Measurements from ENCODE around the gene TBATA. TPM values are rescaled to one million over a fixed set of nuclear protein-coding genes. Genes with fewer than 3 reads are reported as not detected.

The TBATA gene
- total RNA-seq, 5 donors from 2014 or later (not counting 1 experiment from before 2014, with no cell fraction given) = not detected

GRCh38 chr10:70743879-70744278 is 41.3 kb downstream of the TBATA start:
- ATAC-seq (replicated peaks in 1 of 4) (no peak), DNase-seq (no peak)
- no peak overlapping the region for H3K27ac Mint-ChIP-seq
- CTCF ChIA-PET = interaction anchor here in 1 of 2 donors (0.5 kb wide), 1 partner anchor 160 kb away, joined by 4 read pairs; no protein-coding TSS in a partner anchor
- peaks cover 0 to 5% of the 10 kb centered on the region in 2 experiments for H3K27me3 ChIP-seq (replicated peaks in 1 of 2; ENCODE audit: control insufficient read depth in 2 of 2, extremely low read depth in 1 of 2, insufficient read depth in 2 of 2, low read length in 1 of 2)
- H3K4me3 Mint-ChIP-seq = no peak overlapping the region
- no peaks in the 10 kb centered on the region for H3K36me3 ChIP-seq (ENCODE audit: control insufficient read depth in 2 of 2, extremely low read depth in 1 of 2, insufficient read depth in 1 of 2, low read length in 1 of 2)
- POLR2A ChIA-PET = no interaction called here
- no peaks in the 10 kb centered on the region for H3K9me3 ChIP-seq
- no peak overlapping the region for H3K4me3 ChIP-seq (ENCODE audit: control insufficient read depth in 1 of 2, extremely low read depth in 1 of 2, low read length in 1 of 2)
- WGBS (ENCODE audit: insufficient coverage) = 91% methylated on average over 9 of the region's 13 CpGs
- H3K27ac ChIP-seq (ENCODE audit: low read length) = no peak overlapping the region
- peaks cover 0 to 2% of the 10 kb centered on the region in 2 experiments for H3K4me1 ChIP-seq (ENCODE audit: control insufficient read depth in 1 of 2, extremely low read depth in 1 of 2, insufficient read depth in 2 of 2, low read length in 2 of 2)
- H3K36me3 Mint-ChIP-seq = no peaks in the 10 kb centered on the region
- no peaks in the 10 kb centered on the region for H3K9me3 Mint-ChIP-seq
- no peaks in the 10 kb centered on the region for H3K27me3 Mint-ChIP-seq
- H3K4me1 Mint-ChIP-seq = peaks cover 4 to 8% (median 8%) of the 10 kb centered on the region in 3 donors

DNA sequence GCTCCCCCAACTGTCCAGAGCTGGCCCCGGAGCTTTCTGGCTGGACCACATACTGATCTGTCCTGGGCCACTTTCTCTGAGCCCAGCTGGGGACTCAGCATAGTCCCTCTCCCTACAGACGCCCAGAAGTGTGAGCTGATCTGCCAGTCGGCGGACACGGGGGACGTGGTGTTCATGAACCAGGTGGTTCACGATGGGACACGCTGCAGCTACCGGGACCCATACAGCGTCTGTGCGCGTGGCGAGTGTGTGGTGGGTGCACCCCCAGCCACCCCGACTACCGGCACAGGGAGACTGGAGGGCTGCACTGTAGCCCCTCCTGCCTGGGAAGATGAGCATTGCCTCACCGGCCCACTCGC is 41.8 kb downstream of the TBATA start:
- Mint-ChIP-seq H3K27ac (no peak overlapping the region), H3K4me3 (no peak overlapping the region), H3K9me3 (no peaks in the 10 kb centered on the region), H3K27me3 (no peaks in the 10 kb centered on the region), H3K36me3 (no peaks in the 10 kb centered on the region), H3K4me1 (peaks cover 4 to 8% (median 8%) of the 10 kb centered on the region in 3 donors)
- POLR2A ChIA-PET = no interaction called here
- Histone ChIP-seq H3K36me3 (ENCODE audit: control insufficient read depth in 2 of 2, extremely low read depth in 1 of 2, insufficient read depth in 1 of 2, low read length in 1 of 2) (no peaks in the 10 kb centered on the region), H3K9me3 (no peaks in the 10 kb centered on the region), H3K4me1 (ENCODE audit: control insufficient read depth in 1 of 2, extremely low read depth in 1 of 2, insufficient read depth in 2 of 2, low read length in 2 of 2) (peaks cover 0 to 2% of the 10 kb centered on the region in 2 experiments), H3K27ac (ENCODE audit: low read length) (no peak overlapping the region), H3K4me3 (ENCODE audit: control insufficient read depth in 1 of 2, extremely low read depth in 1 of 2, low read length in 1 of 2) (no peak overlapping the region), H3K27me3 (replicated peaks in 1 of 2; ENCODE audit: control insufficient read depth in 2 of 2, extremely low read depth in 1 of 2, insufficient read depth in 2 of 2, low read length in 1 of 2) (peaks cover 0 to 5% of the 10 kb centered on the region in 2 experiments)
- WGBS (ENCODE audit: insufficient coverage) = 96% methylated on average over 17 of the region's 17 CpGs
- CTCF ChIA-PET = interaction anchor here in 1 of 2 donors (0.6 kb wide), 1 partner anchor 406 kb away, joined by 3 read pairs; no protein-coding TSS in a partner anchor
- ATAC-seq (replicated peaks in 1 of 4) (no peak), DNase-seq (no peak)

- H3K9me3 Mint-ChIP-seq = no peaks in the 10 kb centered on the region
- H3K4me1 Mint-ChIP-seq = peaks cover 4 to 8% (median 8%) of the 10 kb centered on the region in 3 donors
- DNase-seq = no peak
- H3K27ac Mint-ChIP-seq = no peak overlapping the region
- no peak overlapping the region for H3K27ac ChIP-seq (ENCODE audit: low read length)
- H3K36me3 Mint-ChIP-seq = no peaks in the 10 kb centered on the region
- H3K36me3 ChIP-seq (ENCODE audit: control insufficient read depth in 2 of 2, extremely low read depth in 1 of 2, insufficient read depth in 1 of 2, low read length in 1 of 2) = no peaks in the 10 kb centered on the region
- CTCF ChIA-PET = interaction anchor here in 1 of 2 donors (0.6 kb wide), 2 partner anchors 28 to 407 kb away, joined by 3 read pairs; no protein-coding TSS in a partner anchor
- H3K27me3 Mint-ChIP-seq = no peaks in the 10 kb centered on the region
- H3K4me1 ChIP-seq (ENCODE audit: control insufficient read depth in 1 of 2, extremely low read depth in 1 of 2, insufficient read depth in 2 of 2, low read length in 2 of 2) = peaks cover 0 to 2% of the 10 kb centered on the region in 2 experiments
- H3K4me3 ChIP-seq (ENCODE audit: control insufficient read depth in 1 of 2, extremely low read depth in 1 of 2, low read length in 1 of 2) = no peak overlapping the region
- H3K27me3 ChIP-seq (replicated peaks in 1 of 2; ENCODE audit: control insufficient read depth in 2 of 2, extremely low read depth in 1 of 2, insufficient read depth in 2 of 2, low read length in 1 of 2) = peaks cover 0 to 5% of the 10 kb centered on the region in 2 experiments
- H3K4me3 Mint-ChIP-seq = no peak overlapping the region
- 75% methylated on average over 1 of the region's 8 CpGs for WGBS (ENCODE audit: insufficient coverage)
- no peaks in the 10 kb centered on the region for H3K9me3 ChIP-seq
- POLR2A ChIA-PET = no interaction called here
- no peak for ATAC-seq (replicated peaks in 1 of 4)
Measured at GRCh38 chr10:70742537-70743429, 42.4 kb downstream of the TBATA start.

DNA sequence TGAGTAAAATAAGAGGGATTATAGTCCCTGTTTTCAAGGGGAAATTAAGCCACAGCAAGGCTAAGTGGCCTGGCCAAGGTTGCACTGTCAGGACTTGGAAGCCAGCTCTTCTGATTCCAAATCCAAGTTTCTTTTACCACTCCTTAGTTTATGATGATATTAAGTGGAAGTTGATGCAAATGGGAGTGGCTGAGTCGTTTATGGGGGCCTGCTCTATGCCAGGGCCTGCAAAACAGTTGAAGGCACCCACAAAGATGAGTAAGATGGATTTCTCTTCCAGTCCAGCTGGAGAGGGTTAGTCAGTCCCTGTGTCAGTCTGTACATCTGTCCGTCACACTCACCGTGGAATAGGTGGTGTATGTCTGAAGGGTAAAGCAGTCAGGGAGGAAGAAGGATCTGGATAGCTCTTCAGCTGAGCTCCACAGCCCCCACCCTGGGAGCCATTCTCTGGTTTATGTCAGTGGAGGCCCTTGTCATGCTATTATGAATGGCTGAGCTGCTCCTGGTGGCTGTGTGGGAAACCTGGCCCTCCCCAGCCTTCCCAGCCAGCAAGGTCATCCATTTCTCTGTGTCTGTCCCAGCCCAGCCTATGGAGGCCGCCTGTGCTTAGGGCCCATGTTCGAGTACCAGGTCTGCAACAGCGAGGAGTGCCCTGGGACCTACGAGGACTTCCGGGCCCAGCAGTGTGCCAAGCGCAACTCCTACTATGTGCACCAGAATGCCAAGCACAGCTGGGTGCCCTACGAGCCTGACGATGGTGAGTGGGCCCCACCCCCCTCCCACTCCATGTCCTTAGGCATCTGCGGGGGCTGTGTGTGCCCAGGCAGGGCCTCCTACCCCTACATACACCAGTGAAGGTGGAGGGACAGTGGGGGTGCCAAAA is 44.5 kb downstream of the TBATA start:
- Histone ChIP-seq H3K27me3 (replicated peaks in 1 of 2; ENCODE audit: control insufficient read depth in 2 of 2, extremely low read depth in 1 of 2, insufficient read depth in 2 of 2, low read length in 1 of 2) (peaks cover 0 to 8% of the 10 kb centered on the region in 2 experiments), H3K9me3 (no peaks in the 10 kb centered on the region), H3K4me1 (ENCODE audit: control insufficient read depth in 1 of 2, extremely low read depth in 1 of 2, insufficient read depth in 2 of 2, low read length in 2 of 2) (peaks cover 0 to 2% of the 10 kb centered on the region in 2 experiments), H3K36me3 (ENCODE audit: control insufficient read depth in 2 of 2, extremely low read depth in 1 of 2, insufficient read depth in 1 of 2, low read length in 1 of 2) (no peaks in the 10 kb centered on the region), H3K4me3 (ENCODE audit: control insufficient read depth in 1 of 2, extremely low read depth in 1 of 2, low read length in 1 of 2) (no peak overlapping the region), H3K27ac (ENCODE audit: low read length) (no peak overlapping the region)
- no peaks in the 10 kb centered on the region for H3K9me3 Mint-ChIP-seq
- H3K36me3 Mint-ChIP-seq = no peaks in the 10 kb centered on the region
- DNase-seq = no peak
- POLR2A ChIA-PET = no interaction called here
- no peak overlapping the region for H3K27ac Mint-ChIP-seq
- no peak overlapping the region for H3K4me3 Mint-ChIP-seq
- CTCF ChIA-PET = interaction anchor here in 1 of 2 donors (0.6 kb wide), 1 partner anchor 1116 kb away, joined by 8 read pairs; no protein-coding TSS in a partner anchor
- WGBS (ENCODE audit: insufficient coverage) = 78% methylated on average over 7 of the region's 12 CpGs
- peaks cover 4 to 8% (median 8%) of the 10 kb centered on the region in 3 donors for H3K4me1 Mint-ChIP-seq
- H3K27me3 Mint-ChIP-seq = no peaks in the 10 kb centered on the region
- ATAC-seq (replicated peaks in 1 of 4) = no peak

DNA sequence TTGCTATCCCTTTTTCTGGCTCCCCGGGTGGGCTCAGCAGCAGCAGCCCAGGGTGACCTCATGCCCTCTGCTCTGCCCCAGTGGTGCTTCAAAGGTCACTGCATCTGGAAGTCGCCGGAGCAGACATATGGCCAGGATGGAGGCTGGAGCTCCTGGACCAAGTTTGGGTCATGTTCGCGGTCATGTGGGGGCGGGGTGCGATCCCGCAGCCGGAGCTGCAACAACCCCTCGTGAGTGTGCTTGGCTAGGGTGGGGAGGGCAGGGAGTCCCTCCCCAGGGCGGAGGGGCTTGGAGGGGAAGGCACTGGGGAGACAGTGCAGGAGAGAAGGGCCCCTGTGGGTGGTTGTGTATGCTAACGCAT is 46.4 kb downstream of the TBATA start:
- POLR2A ChIA-PET = no interaction called here
- 95% methylated on average over 9 of the region's 12 CpGs for WGBS (ENCODE audit: insufficient coverage)
- H3K27me3 Mint-ChIP-seq = no peaks in the 10 kb centered on the region
- Histone ChIP-seq H3K27me3 (replicated peaks in 1 of 2; ENCODE audit: control insufficient read depth in 2 of 2, extremely low read depth in 1 of 2, insufficient read depth in 2 of 2, low read length in 1 of 2) (peaks cover 0 to 4% of the 10 kb centered on the region in 2 experiments), H3K4me1 (ENCODE audit: control insufficient read depth in 1 of 2, extremely low read depth in 1 of 2, insufficient read depth in 2 of 2, low read length in 2 of 2) (peaks cover 0 to 2% of the 10 kb centered on the region in 2 experiments), H3K36me3 (ENCODE audit: control insufficient read depth in 2 of 2, extremely low read depth in 1 of 2, insufficient read depth in 1 of 2, low read length in 1 of 2) (no peaks in the 10 kb centered on the region), H3K4me3 (ENCODE audit: control insufficient read depth in 1 of 2, extremely low read depth in 1 of 2, low read length in 1 of 2) (no peak overlapping the region), H3K9me3 (no peaks in the 10 kb centered on the region), H3K27ac (ENCODE audit: low read length) (no peak overlapping the region)
- no peaks in the 10 kb centered on the region for H3K36me3 Mint-ChIP-seq
- no peak for ATAC-seq (replicated peaks in 1 of 4)
- no peak overlapping the region for H3K27ac Mint-ChIP-seq
- no peak for DNase-seq
- no peaks in the 10 kb centered on the region for H3K9me3 Mint-ChIP-seq
- peaks cover 4 to 8% (median 8%) of the 10 kb centered on the region in 3 donors for H3K4me1 Mint-ChIP-seq
- no peak overlapping the region for H3K4me3 Mint-ChIP-seq
- CTCF ChIA-PET = interaction anchor here in 1 of 2 donors (0.7 kb wide), 1 partner anchor 14 kb away, joined by 7 read pairs; no protein-coding TSS in a partner anchor

Data from T-cell (primary cell).